Gastroesophageal sphincter (tissue), 3 donors: ENCODE data around the gene FMNL3.

ENCODE experiments used
- CTCF ChIP-seq, 4 experiments: fragments of 200-600 bp in 2 of 4; fragments of 450-650 bp in 2 of 4; sonication (generic) in 1 of 4; IDR thresholded peaks; one replicate each; pipeline ENCODE4 v1.5.1; 2017 to 2019; ENCODE audit warnings: antibody characterized with exemption in 4 of 4, mild to moderate bottlenecking in 2 of 4, moderate library complexity in 2 of 4
- POLR2AphosphoS5 ChIP-seq: sonication (generic); formaldehyde crosslinking; IDR thresholded peaks from one replicate; pipeline ENCODE4 v1.6.1; 2017; ENCODE audit warnings: antibody characterized with exemption

- TF ChIP-seq POLR2AphosphoS5 (no peak), CTCF (IDR thresholded peaks at IDR 0.05) (no peak)
Observed at GRCh38 chr12:49587174-49587908, 119.9 kb downstream of the FMNL3 start.
